ENCODE results near the gene SNX18. TPM values are rescaled to one million over a fixed set of nuclear protein-coding genes. Genes with fewer than 3 reads are reported as not detected.

The SNX18 gene
- total RNA-seq, 4 donors from 2014 or later = 26.3 to 36.3 (median 30.6) TPM

DNA sequence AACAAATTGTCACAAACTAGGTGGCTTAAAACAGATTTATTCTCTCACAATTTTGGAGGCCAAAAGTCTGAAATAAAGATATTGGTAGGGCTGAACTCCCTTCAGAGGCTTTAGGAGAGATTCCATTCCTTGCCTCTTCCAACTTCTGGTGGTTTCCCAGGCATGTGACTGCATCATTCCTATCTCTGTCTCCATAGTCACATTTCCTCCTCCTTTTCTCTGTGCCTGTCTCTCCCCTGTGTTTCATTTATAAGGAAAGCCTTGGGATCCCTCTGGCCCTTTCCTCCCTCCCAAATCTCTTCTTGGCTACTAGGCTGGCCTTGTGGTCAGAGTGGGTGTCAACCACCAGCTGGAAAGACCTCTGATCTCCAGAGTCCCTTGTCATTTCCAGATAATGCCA lies 78.2 kb downstream of the SNX18 start:
- H3K36me3 ChIP-seq = no peaks in the 10 kb centered on the region
- intact Hi-C loops (cut with DNase I) = no loop called here
- no peak for DNase-seq
- H3K27ac ChIP-seq = no peak overlapping the region
- TF ChIP-seq POLR2A (IDR thresholded peaks at IDR 0.05) = no peak
- TF ChIP-seq CTCF (IDR thresholded peaks at IDR 0.05) = no peak
- H3K9me3 ChIP-seq = peaks cover 0 to 11% (median 0%) of the 10 kb centered on the region in 3 donors
- no peak overlapping the region for H3K4me3 ChIP-seq
- H3K27me3 ChIP-seq = no peaks in the 10 kb centered on the region
- H3K4me1 ChIP-seq = no peaks in the 10 kb centered on the region

Other genes starting within 250 kb of the SNX18 start
- gene ARL15, start 207.2 kb upstream of the SNX18 start, total RNA-seq = 10 to 100 TPM in 2 of 4 donors, 1 to 10 TPM in 2; 8.5 to 19.1 (median 12.0) TPM
- gene HSPB3, start 62.1 kb upstream of the SNX18 start, total RNA-seq = 10 to 100 TPM in 1 of 4 donors, 1 to 10 TPM in 1, under 1 TPM in 1, not detected in 1; 0.40 to 14.1 (median 2.4) TPM

All from esophagus squamous epithelium (tissue), 5 donors.